Measurements from ENCODE around the gene SLC2A13.
"Not testable (repeated sequence)": the region's sequence is repeated elsewhere in the genome, so short reads cannot be mapped to it uniquely, and the experiment has no call there.

The SLC2A13 gene

GRCh38 chr12:40038619-40039018, 67.3 kb downstream of the SLC2A13 start:
- Histone ChIP-seq H3K9me3 (ENCODE audit: control insufficient read depth, low read length) (no peaks in the 10 kb centered on the region), H3K27ac (ENCODE audit: low read depth, low read length, severe bottlenecking) (no peak overlapping the region), H3K36me3 (ENCODE audit: control insufficient read depth, insufficient read depth, low read length) (no peaks in the 10 kb centered on the region), H3K4me3 (ENCODE audit: extremely low read depth, insufficient read depth, low read length, poor library complexity, severe bottlenecking) (no peak overlapping the region), H3K4me1 (ENCODE audit: control insufficient read depth, insufficient read depth, low read length, poor library complexity, severe bottlenecking) (no peaks in the 10 kb centered on the region)
- WGBS, 2 experiments (ENCODE audit: insufficient coverage in 2 of 2), result 100% methylated on average over 2 of the region's 3 CpGs

GRCh38 chr12:40034712-40035111, 71.2 kb downstream of the SLC2A13 start:
- H3K4me1 ChIP-seq (ENCODE audit: control insufficient read depth, insufficient read depth, low read length, poor library complexity, severe bottlenecking), result no peaks in the 10 kb centered on the region
- H3K4me3 ChIP-seq (ENCODE audit: extremely low read depth, insufficient read depth, low read length, poor library complexity, severe bottlenecking), result no peak overlapping the region
- H3K27ac ChIP-seq (ENCODE audit: low read depth, low read length, severe bottlenecking), result no peak overlapping the region
- no peaks in the 10 kb centered on the region for H3K9me3 ChIP-seq (ENCODE audit: control insufficient read depth, low read length)
- WGBS, 2 experiments (ENCODE audit: insufficient coverage in 2 of 2), result 78 to 100% methylated on average over 1 of the region's 2 CpGs
- H3K36me3 ChIP-seq (ENCODE audit: control insufficient read depth, insufficient read depth, low read length), result no peaks in the 10 kb centered on the region

- no peaks in the 10 kb centered on the region for H3K9me3 ChIP-seq (ENCODE audit: control insufficient read depth, low read length)
- H3K27ac ChIP-seq (ENCODE audit: low read depth, low read length, severe bottlenecking), result no peak overlapping the region
- no peaks in the 10 kb centered on the region for H3K4me1 ChIP-seq (ENCODE audit: control insufficient read depth, insufficient read depth, low read length, poor library complexity, severe bottlenecking)
- H3K4me3 ChIP-seq (ENCODE audit: extremely low read depth, insufficient read depth, low read length, poor library complexity, severe bottlenecking), result no peak overlapping the region
- no peaks in the 10 kb centered on the region for H3K36me3 ChIP-seq (ENCODE audit: control insufficient read depth, insufficient read depth, low read length)
Observed at GRCh38 chr12:40034156-40034555, 71.7 kb downstream of the SLC2A13 start.

DNA sequence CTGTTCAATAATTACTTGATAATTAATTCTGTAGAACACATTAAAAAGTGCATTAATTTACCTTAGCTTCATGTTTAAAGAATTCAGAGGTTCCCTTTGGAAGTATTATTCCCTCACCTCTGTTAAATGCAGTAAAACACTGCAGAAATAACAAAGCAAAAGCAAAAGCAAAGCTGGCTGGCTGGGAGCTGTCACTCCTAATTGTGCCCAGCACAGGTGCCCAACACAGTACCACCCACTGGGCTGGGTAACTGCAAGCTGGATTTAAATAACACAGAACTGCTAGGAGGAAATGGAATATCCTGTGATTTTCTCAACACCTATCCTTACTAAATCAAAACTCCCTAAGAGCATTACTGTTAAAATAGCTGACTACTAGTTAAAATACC, 72.6 kb downstream of the SLC2A13 start:
- Histone ChIP-seq H3K27ac (ENCODE audit: low read depth, low read length, severe bottlenecking) (no peak overlapping the region), H3K4me3 (ENCODE audit: extremely low read depth, insufficient read depth, low read length, poor library complexity, severe bottlenecking) (no peak overlapping the region), H3K4me1 (ENCODE audit: control insufficient read depth, insufficient read depth, low read length, poor library complexity, severe bottlenecking) (no peaks in the 10 kb centered on the region), H3K36me3 (ENCODE audit: control insufficient read depth, insufficient read depth, low read length) (no peaks in the 10 kb centered on the region), H3K9me3 (ENCODE audit: control insufficient read depth, low read length) (no peaks in the 10 kb centered on the region)

- Histone ChIP-seq H3K4me3 (ENCODE audit: extremely low read depth, insufficient read depth, low read length, poor library complexity, severe bottlenecking) (no peak overlapping the region), H3K4me1 (ENCODE audit: control insufficient read depth, insufficient read depth, low read length, poor library complexity, severe bottlenecking) (no peaks in the 10 kb centered on the region)
Observed at GRCh38 chr12:40032433-40033241, 73.2 kb downstream of the SLC2A13 start.

GRCh38 chr12:40031965-40032364, 73.9 kb downstream of the SLC2A13 start:
- no peak overlapping the region for H3K4me3 ChIP-seq (ENCODE audit: extremely low read depth, insufficient read depth, low read length, poor library complexity, severe bottlenecking)
- no peak overlapping the region for H3K27ac ChIP-seq (ENCODE audit: low read depth, low read length, severe bottlenecking)
- H3K4me1 ChIP-seq (ENCODE audit: control insufficient read depth, insufficient read depth, low read length, poor library complexity, severe bottlenecking), result no peaks in the 10 kb centered on the region
- no peaks in the 10 kb centered on the region for H3K9me3 ChIP-seq (ENCODE audit: control insufficient read depth, low read length)
- WGBS, 2 experiments (ENCODE audit: insufficient coverage in 2 of 2), result 71 to 93% methylated on average over 3 of the region's 3 CpGs
- H3K36me3 ChIP-seq (ENCODE audit: control insufficient read depth, insufficient read depth, low read length), result no peaks in the 10 kb centered on the region

More at GRCh38 chr12:40032433-40033241, 73.2 kb downstream of the SLC2A13 start:
- 67 to 100% methylated on average over 1 of the region's 5 CpGs for WGBS, 2 experiments (ENCODE audit: insufficient coverage in 2 of 2)
- Histone ChIP-seq H3K9me3 (ENCODE audit: control insufficient read depth, low read length) (no peaks in the 10 kb centered on the region), H3K36me3 (ENCODE audit: control insufficient read depth, insufficient read depth, low read length) (no peaks in the 10 kb centered on the region), H3K27ac (ENCODE audit: low read depth, low read length, severe bottlenecking) (no peak overlapping the region)

GRCh38 chr12:40030970-40031369, 74.9 kb downstream of the SLC2A13 start:
- H3K36me3 ChIP-seq (ENCODE audit: control insufficient read depth, insufficient read depth, low read length); H3K4me1 ChIP-seq (ENCODE audit: control insufficient read depth, insufficient read depth, low read length, poor library complexity, severe bottlenecking); H3K4me3 ChIP-seq (ENCODE audit: extremely low read depth, insufficient read depth, low read length, poor library complexity, severe bottlenecking); H3K27ac ChIP-seq (ENCODE audit: low read depth, low read length, severe bottlenecking); H3K9me3 ChIP-seq (ENCODE audit: control insufficient read depth, low read length): not testable (repeated sequence)
- 100% methylated on average over 1 of the region's 9 CpGs; no CpG with 5 or more reads in 1 of the 2 experiments for WGBS, 2 experiments (ENCODE audit: insufficient coverage in 2 of 2)

GRCh38 chr12:40028296-40028695, 77.6 kb downstream of the SLC2A13 start:
- H3K4me3 ChIP-seq (ENCODE audit: extremely low read depth, insufficient read depth, low read length, poor library complexity, severe bottlenecking), result no peak overlapping the region
- no peaks in the 10 kb centered on the region for H3K36me3 ChIP-seq (ENCODE audit: control insufficient read depth, insufficient read depth, low read length)
- no peak overlapping the region for H3K27ac ChIP-seq (ENCODE audit: low read depth, low read length, severe bottlenecking)
- no peaks in the 10 kb centered on the region for H3K4me1 ChIP-seq (ENCODE audit: control insufficient read depth, insufficient read depth, low read length, poor library complexity, severe bottlenecking)
- H3K9me3 ChIP-seq (ENCODE audit: control insufficient read depth, low read length), result no peaks in the 10 kb centered on the region
- 97 to 100% methylated on average over 3 of the region's 5 CpGs for WGBS, 2 experiments (ENCODE audit: insufficient coverage in 2 of 2)

DNA sequence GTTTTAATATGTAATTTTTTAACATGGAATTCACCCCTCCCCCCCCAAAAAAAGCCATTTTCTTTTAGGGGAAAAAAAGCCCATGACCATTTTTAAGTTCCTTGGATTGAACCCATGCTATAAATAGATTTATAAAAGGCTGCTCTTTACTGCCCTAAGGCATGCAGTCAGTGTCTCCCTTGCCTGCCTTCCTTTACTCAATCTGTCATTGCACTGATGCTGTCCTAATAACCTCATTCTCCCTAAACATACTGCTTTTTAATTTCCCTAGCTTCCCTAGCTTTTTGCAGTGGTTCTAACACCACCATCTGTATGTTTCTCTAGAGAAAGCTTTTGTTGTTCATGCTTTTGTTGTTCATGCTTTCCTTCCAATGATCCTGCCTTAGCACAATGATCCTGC, 83.0 kb downstream of the SLC2A13 start:
- no peaks in the 10 kb centered on the region for H3K36me3 ChIP-seq (ENCODE audit: control insufficient read depth, insufficient read depth, low read length)
- H3K4me3 ChIP-seq (ENCODE audit: extremely low read depth, insufficient read depth, low read length, poor library complexity, severe bottlenecking), result no peak overlapping the region
- H3K9me3 ChIP-seq (ENCODE audit: control insufficient read depth, low read length), result no peaks in the 10 kb centered on the region
- no peaks in the 10 kb centered on the region for H3K4me1 ChIP-seq (ENCODE audit: control insufficient read depth, insufficient read depth, low read length, poor library complexity, severe bottlenecking)
- no peak overlapping the region for H3K27ac ChIP-seq (ENCODE audit: low read depth, low read length, severe bottlenecking)

- no peaks in the 10 kb centered on the region for H3K9me3 ChIP-seq (ENCODE audit: control insufficient read depth, low read length)
- no peak overlapping the region for H3K4me3 ChIP-seq (ENCODE audit: extremely low read depth, insufficient read depth, low read length, poor library complexity, severe bottlenecking)
- H3K36me3 ChIP-seq (ENCODE audit: control insufficient read depth, insufficient read depth, low read length), result no peaks in the 10 kb centered on the region
- no peak overlapping the region for H3K27ac ChIP-seq (ENCODE audit: low read depth, low read length, severe bottlenecking)
- 50 to 100% methylated on average over 2 of the region's 4 CpGs for WGBS, 2 experiments (ENCODE audit: insufficient coverage in 2 of 2)
- H3K4me1 ChIP-seq (ENCODE audit: control insufficient read depth, insufficient read depth, low read length, poor library complexity, severe bottlenecking), result no peaks in the 10 kb centered on the region
Observed at GRCh38 chr12:40020261-40020691, 85.6 kb downstream of the SLC2A13 start.

- peaks cover 6% of the 10 kb centered on the region for H3K4me1 ChIP-seq (ENCODE audit: control insufficient read depth, insufficient read depth, low read length, poor library complexity, severe bottlenecking)
- H3K36me3 ChIP-seq (ENCODE audit: control insufficient read depth, insufficient read depth, low read length), result no peaks in the 10 kb centered on the region
- no peak overlapping the region for H3K4me3 ChIP-seq (ENCODE audit: extremely low read depth, insufficient read depth, low read length, poor library complexity, severe bottlenecking)
- H3K9me3 ChIP-seq (ENCODE audit: control insufficient read depth, low read length), result no peaks in the 10 kb centered on the region
- H3K27ac ChIP-seq (ENCODE audit: low read depth, low read length, severe bottlenecking), result peak overlapping the region; percentile 75
- 71 to 100% methylated on average over 1 of the region's 1 CpG for WGBS, 2 experiments (ENCODE audit: insufficient coverage in 2 of 2)
Observed at GRCh38 chr12:40017488-40017887, 88.4 kb downstream of the SLC2A13 start.
